Inflammatory macrophage treated with lipopolysaccharide for 4 hours (primary cell): ENCODE measurements around the gene ARL17A.
"Not testable (repeated sequence)": the region's sequence is repeated elsewhere in the genome, so short reads cannot be mapped to it uniquely, and the experiment has no call there.

Experiments
- DNase-seq: peaks from one replicate; pipeline ENCODE4 v3.0.0-alpha.2; 2020

Gene ARL17A

GRCh38 chr17:46534716-46535115, 44.8 kb downstream of the ARL17A start:
- not testable (repeated sequence) for DNase-seq

DNA sequence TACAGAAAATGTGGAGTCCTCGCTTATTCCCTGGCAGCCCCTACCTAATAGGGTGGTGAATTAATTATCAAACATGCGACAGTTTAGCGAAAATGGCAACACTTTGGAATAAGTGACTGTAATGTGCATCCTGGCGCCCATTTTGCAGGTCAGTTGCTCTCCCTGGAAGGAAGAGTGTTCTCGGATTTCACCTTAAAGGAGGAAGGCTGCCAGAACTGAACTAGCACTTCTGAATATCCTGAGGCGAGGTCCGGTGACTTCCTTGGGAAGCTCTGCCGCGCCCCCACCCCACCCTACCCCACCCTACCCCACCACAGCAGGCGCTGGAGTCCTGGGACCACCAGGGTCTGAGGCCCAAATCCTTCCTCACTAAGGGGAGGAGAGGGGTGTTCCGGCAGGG, 67.3 kb downstream of the ARL17A start, which contains the start of gene LRRC37A2:
Gene LRRC37A2, plus strand, starts transcription at position 301 of the 400 bp plus-strand sequence. CDS start 245 bp downstream, outside the sequence.
- not testable (repeated sequence) for DNase-seq

DNA sequence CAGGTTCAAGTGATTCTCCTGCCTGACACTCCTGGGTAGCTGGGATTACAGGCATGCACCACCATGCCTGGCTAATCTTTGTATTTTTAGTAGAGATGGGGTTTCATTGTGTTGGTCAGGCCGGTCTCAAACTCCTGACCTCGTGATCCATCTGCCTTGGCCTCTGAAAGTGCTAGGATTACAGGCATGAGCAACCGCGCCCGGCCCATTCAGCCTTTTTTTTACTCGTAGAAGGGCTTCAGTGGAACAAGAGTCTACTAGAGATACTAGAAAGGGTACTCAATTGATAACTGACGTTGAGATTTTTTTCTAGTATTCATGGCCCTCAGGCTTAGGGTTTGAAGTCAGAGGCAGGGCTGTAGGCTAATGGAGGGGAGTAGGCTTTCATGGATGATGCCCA, 73.6 kb downstream of the ARL17A start:
- not testable (repeated sequence) for DNase-seq

- DNase-seq = not testable (repeated sequence)
Observed at GRCh38 chr17:46499437-46500139, 79.9 kb downstream of the ARL17A start.

DNA sequence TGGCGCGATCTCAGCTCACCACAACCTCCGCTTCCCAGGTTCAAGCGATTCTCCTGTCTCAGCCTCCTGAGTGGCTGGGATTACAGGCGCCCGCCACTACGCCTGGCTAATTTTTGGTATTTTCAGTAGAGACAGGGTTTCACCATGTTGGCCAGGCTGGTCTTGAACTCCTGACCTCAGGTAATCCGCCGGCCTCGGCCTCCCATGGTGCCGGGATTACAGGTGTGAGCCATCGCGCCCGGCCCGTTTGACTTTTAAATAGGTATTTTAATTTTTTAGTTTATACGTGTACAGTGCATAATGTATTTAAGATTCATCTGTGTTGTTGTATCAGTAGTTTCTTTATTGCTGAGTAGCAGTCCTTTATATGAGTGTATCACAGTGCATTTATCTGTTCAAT, 87.5 kb downstream of the ARL17A start:
- not testable (repeated sequence) for DNase-seq

DNA sequence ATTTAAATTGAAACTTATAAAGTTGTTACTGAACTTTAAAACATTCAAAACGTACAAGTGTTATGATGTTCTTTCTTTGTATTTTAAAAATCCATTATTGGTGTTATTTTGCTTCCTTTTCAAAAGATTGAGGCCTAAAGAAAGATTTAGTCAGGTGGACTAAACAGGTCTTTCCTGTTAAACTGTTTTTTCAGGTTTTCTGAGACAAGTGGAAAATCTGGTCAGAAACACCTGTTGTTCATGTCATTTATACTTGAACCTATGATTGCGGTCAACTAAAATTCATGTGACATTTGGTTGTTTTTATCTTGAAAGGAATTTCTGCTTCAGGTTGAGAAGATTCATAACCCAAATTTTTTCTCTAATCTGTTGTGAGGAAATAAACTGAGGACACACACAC, 98.2 kb downstream of the ARL17A start:
- not testable (repeated sequence) for DNase-seq

DNA sequence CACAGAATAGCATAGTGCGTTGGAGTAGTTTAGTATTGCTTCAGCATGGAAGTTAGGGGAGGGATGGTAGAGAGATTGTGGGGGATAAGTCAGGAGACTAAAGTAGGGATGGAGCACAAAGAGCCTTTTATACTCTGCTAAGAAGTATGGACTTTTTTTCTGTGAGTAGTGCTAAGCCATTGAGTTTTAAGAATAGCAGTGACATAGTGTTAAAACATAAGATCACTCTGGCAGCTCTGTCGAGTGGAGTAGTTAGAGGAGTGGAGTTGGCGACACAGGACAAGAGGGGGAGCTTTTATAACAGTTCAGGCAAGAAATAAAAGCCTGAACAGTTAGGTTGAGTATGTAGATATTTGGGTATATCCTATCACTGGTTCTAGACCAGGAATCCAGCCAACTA, 100.7 kb downstream of the ARL17A start:
- DNase-seq = not testable (repeated sequence)

DNA sequence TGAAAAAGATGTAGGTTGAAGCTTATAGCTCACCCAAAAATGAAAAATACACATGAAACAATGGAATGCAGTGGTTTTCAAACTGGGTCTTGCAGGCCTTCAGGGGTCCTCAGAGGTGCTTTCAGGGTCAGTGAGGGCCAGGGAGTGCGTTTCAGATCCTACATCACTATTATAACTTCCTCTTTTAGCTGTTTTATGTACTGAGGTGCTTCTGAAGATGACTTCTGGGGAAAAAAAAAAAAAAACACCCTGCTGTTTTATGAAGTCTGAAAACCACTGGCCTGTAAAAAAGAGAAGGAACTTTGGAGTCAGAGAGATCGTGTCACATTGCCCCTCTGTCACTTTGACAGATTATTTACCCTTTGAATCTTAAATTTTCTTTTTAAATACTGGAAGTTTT, 103.9 kb downstream of the ARL17A start:
- DNase-seq = not testable (repeated sequence)

GRCh38 chr17:46474489-46474888, 105.0 kb downstream of the ARL17A start:
- not testable (repeated sequence) for DNase-seq

GRCh38 chr17:46467618-46468017, 111.9 kb downstream of the ARL17A start:
- not testable (repeated sequence) for DNase-seq
